Measurements from ENCODE around the gene PLA2G2F. TPM values are rescaled to one million over a fixed set of nuclear protein-coding genes. Genes with fewer than 3 reads are reported as not detected.

Gene PLA2G2F
- total and polyA plus RNA-seq, 2 experiments from 2014 or later, result not detected

- TF ChIP-seq, protein P1, sequence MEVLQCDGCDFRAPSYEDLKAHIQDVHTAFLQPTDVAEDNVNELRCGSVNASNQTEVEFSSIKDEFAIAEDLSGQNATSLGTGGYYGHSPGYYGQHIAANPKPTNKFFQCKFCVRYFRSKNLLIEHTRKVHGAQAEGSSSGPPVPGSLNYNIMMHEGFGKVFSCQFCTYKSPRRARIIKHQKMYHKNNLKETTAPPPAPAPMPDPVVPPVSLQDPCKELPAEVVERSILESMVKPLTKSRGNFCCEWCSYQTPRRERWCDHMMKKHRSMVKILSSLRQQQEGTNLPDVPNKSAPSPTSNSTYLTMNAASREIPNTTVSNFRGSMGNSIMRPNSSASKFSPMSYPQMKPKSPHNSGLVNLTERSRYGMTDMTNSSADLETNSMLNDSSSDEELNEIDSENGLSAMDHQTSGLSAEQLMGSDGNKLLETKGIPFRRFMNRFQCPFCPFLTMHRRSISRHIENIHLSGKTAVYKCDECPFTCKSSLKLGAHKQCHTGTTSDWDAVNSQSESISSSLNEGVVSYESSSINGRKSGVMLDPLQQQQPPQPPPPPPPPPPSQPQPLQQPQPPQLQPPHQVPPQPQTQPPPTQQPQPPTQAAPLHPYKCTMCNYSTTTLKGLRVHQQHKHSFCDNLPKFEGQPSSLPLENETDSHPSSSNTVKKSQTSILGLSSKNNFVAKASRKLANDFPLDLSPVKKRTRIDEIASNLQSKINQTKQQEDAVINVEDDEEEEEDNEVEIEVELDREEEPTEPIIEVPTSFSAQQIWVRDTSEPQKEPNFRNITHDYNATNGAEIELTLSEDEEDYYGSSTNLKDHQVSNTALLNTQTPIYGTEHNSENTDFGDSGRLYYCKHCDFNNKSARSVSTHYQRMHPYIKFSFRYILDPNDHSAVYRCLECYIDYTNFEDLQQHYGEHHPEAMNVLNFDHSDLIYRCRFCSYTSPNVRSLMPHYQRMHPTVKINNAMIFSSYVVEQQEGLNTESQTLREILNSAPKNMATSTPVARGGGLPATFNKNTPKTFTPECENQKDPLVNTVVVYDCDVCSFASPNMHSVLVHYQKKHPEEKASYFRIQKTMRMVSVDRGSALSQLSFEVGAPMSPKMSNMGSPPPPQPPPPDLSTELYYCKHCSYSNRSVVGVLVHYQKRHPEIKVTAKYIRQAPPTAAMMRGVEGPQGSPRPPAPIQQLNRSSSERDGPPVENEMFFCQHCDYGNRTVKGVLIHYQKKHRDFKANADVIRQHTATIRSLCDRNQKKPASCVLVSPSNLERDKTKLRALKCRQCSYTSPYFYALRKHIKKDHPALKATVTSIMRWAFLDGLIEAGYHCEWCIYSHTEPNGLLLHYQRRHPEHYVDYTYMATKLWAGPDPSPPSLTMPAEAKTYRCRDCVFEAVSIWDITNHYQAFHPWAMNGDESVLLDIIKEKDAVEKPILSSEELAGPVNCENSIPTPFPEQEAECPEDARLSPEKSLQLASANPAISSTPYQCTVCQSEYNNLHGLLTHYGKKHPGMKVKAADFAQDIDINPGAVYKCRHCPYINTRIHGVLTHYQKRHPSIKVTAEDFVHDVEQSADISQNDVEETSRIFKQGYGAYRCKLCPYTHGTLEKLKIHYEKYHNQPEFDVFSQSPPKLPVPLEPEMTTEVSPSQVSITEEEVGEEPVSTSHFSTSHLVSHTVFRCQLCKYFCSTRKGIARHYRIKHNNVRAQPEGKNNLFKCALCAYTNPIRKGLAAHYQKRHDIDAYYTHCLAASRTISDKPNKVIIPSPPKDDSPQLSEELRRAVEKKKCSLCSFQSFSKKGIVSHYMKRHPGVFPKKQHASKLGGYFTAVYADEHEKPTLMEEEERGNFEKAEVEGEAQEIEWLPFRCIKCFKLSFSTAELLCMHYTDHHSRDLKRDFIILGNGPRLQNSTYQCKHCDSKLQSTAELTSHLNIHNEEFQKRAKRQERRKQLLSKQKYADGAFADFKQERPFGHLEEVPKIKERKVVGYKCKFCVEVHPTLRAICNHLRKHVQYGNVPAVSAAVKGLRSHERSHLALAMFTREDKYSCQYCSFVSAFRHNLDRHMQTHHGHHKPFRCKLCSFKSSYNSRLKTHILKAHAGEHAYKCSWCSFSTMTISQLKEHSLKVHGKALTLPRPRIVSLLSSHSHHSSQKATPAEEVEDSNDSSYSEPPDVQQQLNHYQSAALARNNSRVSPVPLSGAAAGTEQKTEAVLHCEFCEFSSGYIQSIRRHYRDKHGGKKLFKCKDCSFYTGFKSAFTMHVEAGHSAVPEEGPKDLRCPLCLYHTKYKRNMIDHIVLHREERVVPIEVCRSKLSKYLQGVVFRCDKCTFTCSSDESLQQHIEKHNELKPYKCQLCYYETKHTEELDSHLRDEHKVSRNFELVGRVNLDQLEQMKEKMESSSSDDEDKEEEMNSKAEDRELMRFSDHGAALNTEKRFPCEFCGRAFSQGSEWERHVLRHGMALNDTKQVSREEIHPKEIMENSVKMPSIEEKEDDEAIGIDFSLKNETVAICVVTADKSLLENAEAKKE (CRISPR knock-in tag; IDR thresholded peaks at IDR 0.05), result no peak
- TF ChIP-seq NANOG (IDR thresholded peaks at IDR 0.05; ENCODE audit: borderline replicate concordance), result no peak
- no peak for TF ChIP-seq POLR2AphosphoS5 (IDR thresholded peaks at IDR 0.05; ENCODE audit: low read depth)
- no peak for TF ChIP-seq REST (IDR thresholded peaks at IDR 0.05; ENCODE audit: unreplicated experiment)
Observed at GRCh38 chr1:20192871-20193411, 53.8 kb downstream of the PLA2G2F start (continued).

GRCh38 chr1:20194224-20194623, 55.1 kb downstream of the PLA2G2F start:
- Histone ChIP-seq H3K79me2 (replicated peaks; ENCODE audit: insufficient read depth) (no peaks in the 10 kb centered on the region), H3K4me3 (no peak overlapping the region), H4K20me1 (replicated peaks; ENCODE audit: insufficient read depth) (no peaks in the 10 kb centered on the region), H3K27me3 (ENCODE audit: insufficient read depth) (no peaks in the 10 kb centered on the region), H3F3A (replicated peaks; ENCODE audit: low read depth) (no peaks in the 10 kb centered on the region), H3K27ac (ENCODE audit: low read depth) (no peak overlapping the region), H2AFZ (no peak overlapping the region), H3K4me2 (peak overlapping the region; percentile 25; the same call in 1 of the 2 replicates), H3K4me1 (ENCODE audit: insufficient read depth) (peaks cover 10% of the 10 kb centered on the region; the same call in 1 of the 2 replicates), H3K36me3 (ENCODE audit: insufficient read depth) (no peaks in the 10 kb centered on the region), H3K9me2 (ENCODE audit: insufficient read depth) (0 out of 2 replicates have a peak, but pooled peaks cover 4% of the 10 kb centered on the region)
- DNase-seq (ENCODE audit: low spot score) (peak; percentile 25), ATAC-seq (peak; percentile 23; the same call in 1 of the 3 replicates)
- TF ChIP-seq NANOG (IDR thresholded peaks at IDR 0.05; ENCODE audit: borderline replicate concordance) (no peak), CREB1 (CRISPR knock-in tag; IDR thresholded peaks at IDR 0.05; ENCODE audit: low read depth) (no peak), REST (IDR thresholded peaks at IDR 0.05; ENCODE audit: unreplicated experiment) (no peak), EZH2phosphoT487 (IDR thresholded peaks at IDR 0.05; ENCODE audit: unreplicated experiment) (no peak)
- Mint-ChIP-seq H3K9me3 (0 out of 3 replicates have a peak, but pooled peaks cover 3% of the 10 kb centered on the region), H3K4me3 (no peak overlapping the region), H3K27me3 (ENCODE audit: insufficient read depth, low read depth, poor library complexity) (peaks cover 6% of the 10 kb centered on the region), H3K27ac (no peak overlapping the region), H3K36me3 (ENCODE audit: low read depth) (no peaks in the 10 kb centered on the region), H3K4me1 (peaks cover 16% of the 10 kb centered on the region)
